Epithelial cell of esophagus (primary cell): Measurements from ENCODE around the gene ZNF793.

ENCODE experiments used
- DNase-seq: peaks from one replicate; pipeline ENCODE4 v3.0.0; 2010; ENCODE audit warnings: low read depth
- H3K4me3 ChIP-seq: 2 replicates; pipeline ENCODE4 v1.5.1; 2011; ENCODE audit warnings: mild to moderate bottlenecking, low read length, control low read depth
- TF ChIP-seq, protein P1 (sequence below): IDR thresholded peaks from 2 replicates; pipeline ENCODE4 v1.5.1; 2011; ENCODE audit warnings: low read depth, mild to moderate bottlenecking, low read length, control low read depth, inconsistent platforms; ENCODE audit not compliant: insufficient read depth; ENCODE audit errors: missing control alignments

The ZNF793 gene

DNA sequence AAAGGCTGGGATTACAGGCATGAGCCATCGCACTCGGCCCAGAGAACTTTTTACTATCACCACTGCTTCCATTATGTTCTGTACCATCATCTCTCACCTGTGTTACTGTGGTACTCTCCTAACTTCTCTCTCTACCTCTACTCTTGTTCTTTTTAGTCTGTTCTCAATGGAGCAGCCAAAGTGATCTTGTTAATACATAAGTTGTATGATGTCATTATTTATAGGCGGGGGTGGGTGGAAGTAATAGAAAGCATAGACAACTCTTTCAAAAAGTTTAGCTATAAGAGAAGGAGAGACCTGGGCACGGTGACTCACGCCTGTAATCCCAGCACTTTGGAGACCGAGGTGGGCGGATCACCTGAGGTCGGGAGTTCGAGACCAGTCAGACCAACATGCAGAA, 34.6 kb upstream of the ZNF793 start:
- DNase-seq: no peak
- H3K4me3 ChIP-seq: no peak overlapping the region
- TF ChIP-seq, protein P1, sequence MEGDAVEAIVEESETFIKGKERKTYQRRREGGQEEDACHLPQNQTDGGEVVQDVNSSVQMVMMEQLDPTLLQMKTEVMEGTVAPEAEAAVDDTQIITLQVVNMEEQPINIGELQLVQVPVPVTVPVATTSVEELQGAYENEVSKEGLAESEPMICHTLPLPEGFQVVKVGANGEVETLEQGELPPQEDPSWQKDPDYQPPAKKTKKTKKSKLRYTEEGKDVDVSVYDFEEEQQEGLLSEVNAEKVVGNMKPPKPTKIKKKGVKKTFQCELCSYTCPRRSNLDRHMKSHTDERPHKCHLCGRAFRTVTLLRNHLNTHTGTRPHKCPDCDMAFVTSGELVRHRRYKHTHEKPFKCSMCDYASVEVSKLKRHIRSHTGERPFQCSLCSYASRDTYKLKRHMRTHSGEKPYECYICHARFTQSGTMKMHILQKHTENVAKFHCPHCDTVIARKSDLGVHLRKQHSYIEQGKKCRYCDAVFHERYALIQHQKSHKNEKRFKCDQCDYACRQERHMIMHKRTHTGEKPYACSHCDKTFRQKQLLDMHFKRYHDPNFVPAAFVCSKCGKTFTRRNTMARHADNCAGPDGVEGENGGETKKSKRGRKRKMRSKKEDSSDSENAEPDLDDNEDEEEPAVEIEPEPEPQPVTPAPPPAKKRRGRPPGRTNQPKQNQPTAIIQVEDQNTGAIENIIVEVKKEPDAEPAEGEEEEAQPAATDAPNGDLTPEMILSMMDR: no peak

GRCh38 chr19:37484406-37485168, 22.2 kb upstream of the ZNF793 start:
- TF ChIP-seq, protein P1: no peak
- no peak for DNase-seq
- no peak overlapping the region for H3K4me3 ChIP-seq

GRCh38 chr19:37492213-37492612, 14.5 kb upstream of the ZNF793 start:
- TF ChIP-seq, protein P1: no peak
- no peak overlapping the region for H3K4me3 ChIP-seq
- no peak for DNase-seq

GRCh38 chr19:37505958-37506386, 767 bp upstream of the ZNF793 start:
- no peak for DNase-seq
- H3K4me3 ChIP-seq: peak overlapping the region; percentile 84
- TF ChIP-seq, protein P1: no peak

- peak overlapping the region; percentile 84 for H3K4me3 ChIP-seq
- no peak for DNase-seq
- TF ChIP-seq, protein P1: no peak
These were observed 377 bp downstream of the ZNF793 start for GRCh38 chr19:37507167-37507464.

GRCh38 chr19:37511186-37511585, 4.4 kb downstream of the ZNF793 start:
- TF ChIP-seq, protein P1: no peak
- H3K4me3 ChIP-seq: no peak overlapping the region
- no peak for DNase-seq

GRCh38 chr19:37511821-37512220, 5.1 kb downstream of the ZNF793 start:
- TF ChIP-seq, protein P1: no peak
- no peak overlapping the region for H3K4me3 ChIP-seq
- DNase-seq: no peak
